ENCODE results near the gene ST6GALNAC3.

- TF ChIP-seq GLI4 (tag by site-specific recombination; IDR thresholded peaks at IDR 0.05) (no peak), CTCF (tag by site-specific recombination; IDR thresholded peaks at IDR 0.05) (no peak), YY1 (tag by site-specific recombination; IDR thresholded peaks at IDR 0.05) (no peak), PBX3 (CRISPR knock-in tag; IDR thresholded peaks at IDR 0.05) (no peak), ZNF23 (tag by site-specific recombination; IDR thresholded peaks at IDR 0.05; ENCODE audit: borderline replicate concordance) (no peak), ZBTB17 (tag by site-specific recombination; IDR thresholded peaks at IDR 0.05) (no peak), ZNF600 (tag by site-specific recombination; IDR thresholded peaks at IDR 0.05) (no peak), OVOL3 (tag by site-specific recombination; IDR thresholded peaks at IDR 0.05) (no peak), ZNF510 (tag by site-specific recombination; IDR thresholded peaks at IDR 0.05; ENCODE audit: insufficient replicate concordance) (no peak), ZNF24 (tag by site-specific recombination; IDR thresholded peaks at IDR 0.05) (no peak), KLF16 (tag by site-specific recombination; IDR thresholded peaks at IDR 0.05) (no peak)
Observed at GRCh38 chr1:76543495-76543894, 468.9 kb downstream of the ST6GALNAC3 start.

Measured in HEK293 (cell line).